Smooth muscle cell (in vitro differentiated cells): ENCODE data around the gene CSNK1A1L. TPM values are rescaled to one million over a fixed set of nuclear protein-coding genes. Genes with fewer than 3 reads are reported as not detected.

Source experiments
- DNase-seq: peaks from one replicate; lab custom pipeline; 2025; ENCODE audit not compliant: unreplicated experiment; lab: John Stamatoyannopoulos, UW
- H2AFZ ChIP-seq: fragments of 200-600 bp; sonication (generic); 2 replicates; pipeline ENCODE4 v1.6.0; 2016; ENCODE audit warnings: antibody characterized with exemption, low read depth, mild to moderate bottlenecking
- H3F3A ChIP-seq: fragments of 200-600 bp; sonication (generic); 2 replicates; pipeline ENCODE4 v1.6.0; 2017; ENCODE audit warnings: antibody characterized with exemption, low read depth
- H3K27ac ChIP-seq: fragments of 200-600 bp; sonication (generic); 2 replicates; pipeline ENCODE4 v1.5.1; 2016; ENCODE audit warnings: low read depth, mild to moderate bottlenecking
- H3K27me3 ChIP-seq: fragments of 200-600 bp; sonication (generic); 2 replicates; pipeline ENCODE4 v1.6.1; 2016; ENCODE audit warnings: low read depth, mild to moderate bottlenecking
- H3K36me3 ChIP-seq: fragments of 200-600 bp; sonication (generic); 2 replicates; pipeline ENCODE4 v1.5.1; 2016; ENCODE audit warnings: low read depth
- H3K4me1 ChIP-seq: fragments of 200-600 bp; sonication (generic); 2 replicates; pipeline ENCODE4 v1.5.1; 2016; ENCODE audit warnings: low read depth
- H3K4me2 ChIP-seq: fragments of 200-600 bp; sonication (generic); 2 replicates; pipeline ENCODE4 v1.6.0; 2016; ENCODE audit warnings: mild to moderate bottlenecking
- H3K4me3 ChIP-seq: fragments of 200-600 bp; sonication (generic); 2 replicates; pipeline ENCODE4 v1.5.1; 2016; ENCODE audit warnings: mild to moderate bottlenecking
- H3K79me2 ChIP-seq: fragments of 200-600 bp; sonication (generic); 2 replicates; pipeline ENCODE4 v1.6.0; 2016; ENCODE audit warnings: low read depth, mild to moderate bottlenecking
- H3K9ac ChIP-seq: fragments of 200-600 bp; sonication (generic); 2 replicates; pipeline ENCODE4 v1.6.0; 2016; ENCODE audit warnings: low read depth
- H3K9me3 ChIP-seq: fragments of 200-600 bp; sonication (generic); replicated peaks from 2 replicates; pipeline ENCODE4 v1.5.1; 2016; ENCODE audit warnings: low read depth
- H4K20me1 ChIP-seq: fragments of 200-600 bp; sonication (generic); 2 replicates; pipeline ENCODE4 v1.6.0; 2016; ENCODE audit warnings: low read depth
- WGBS: methylation state at CpG from one replicate; pipeline ENCODE4 v1.1.7; 2016; ENCODE audit warnings: low lambda C conversion rate; 5-methylcytosine and 5-hydroxymethylcytosine counted together
- polyA plus RNA-seq: library from polyadenylated mRNA; unstranded; fragments of >200 nt; fragmentation: Nextera tagmentation; extraction: Ambion mirVana; gene quantifications from 2 replicates; pipeline ENCODE4 v1.2.1, GENCODE V29; 2016
- total RNA-seq: library from RNA; depleted of rRNA; stranded (reverse); fragments of >200 nt; gene quantifications from 2 replicates; pipeline ENCODE4 v1.2.3, GENCODE V29; 2014
- TF ChIP-seq, protein P1 (sequence below): fragments of 200-600 bp; sonication (generic); IDR thresholded peaks from 2 replicates; pipeline ENCODE4 v1.5.1; 2017; ENCODE audit warnings: borderline replicate concordance, mild to moderate bottlenecking, antibody characterized with exemption; ENCODE audit not compliant: insufficient read depth, poor library complexity, severe bottlenecking

The CSNK1A1L gene
- total and polyA plus RNA-seq, 2 experiments from 2014 or later: not detected

DNA sequence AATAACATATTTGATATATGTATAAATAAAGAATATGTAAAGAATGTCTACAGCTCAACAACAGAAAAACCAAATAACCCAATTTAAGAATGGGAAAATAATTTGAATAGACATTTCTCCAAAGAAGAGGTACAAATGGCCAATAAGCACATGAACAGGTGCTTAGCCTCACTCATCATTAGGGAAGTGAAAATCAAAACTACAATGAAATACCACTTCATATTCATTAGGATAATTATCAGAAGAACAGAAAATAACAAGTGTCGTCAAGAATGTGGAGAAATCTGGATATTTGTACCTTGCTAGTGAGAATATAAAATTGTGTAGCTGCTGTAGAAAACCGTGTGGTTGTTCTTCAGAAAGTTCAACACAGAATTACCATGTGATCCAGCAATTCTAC lies 37.6 kb downstream of the CSNK1A1L start:
- no peak for DNase-seq
- 84% methylated on average over 2 of the region's 2 CpGs for WGBS
- no peak overlapping the region for H3K27ac ChIP-seq
- no peaks in the 10 kb centered on the region for H3K9me3 ChIP-seq
- no peaks in the 10 kb centered on the region for H3F3A ChIP-seq
- no peaks in the 10 kb centered on the region for H3K79me2 ChIP-seq
- TF ChIP-seq, protein P1, sequence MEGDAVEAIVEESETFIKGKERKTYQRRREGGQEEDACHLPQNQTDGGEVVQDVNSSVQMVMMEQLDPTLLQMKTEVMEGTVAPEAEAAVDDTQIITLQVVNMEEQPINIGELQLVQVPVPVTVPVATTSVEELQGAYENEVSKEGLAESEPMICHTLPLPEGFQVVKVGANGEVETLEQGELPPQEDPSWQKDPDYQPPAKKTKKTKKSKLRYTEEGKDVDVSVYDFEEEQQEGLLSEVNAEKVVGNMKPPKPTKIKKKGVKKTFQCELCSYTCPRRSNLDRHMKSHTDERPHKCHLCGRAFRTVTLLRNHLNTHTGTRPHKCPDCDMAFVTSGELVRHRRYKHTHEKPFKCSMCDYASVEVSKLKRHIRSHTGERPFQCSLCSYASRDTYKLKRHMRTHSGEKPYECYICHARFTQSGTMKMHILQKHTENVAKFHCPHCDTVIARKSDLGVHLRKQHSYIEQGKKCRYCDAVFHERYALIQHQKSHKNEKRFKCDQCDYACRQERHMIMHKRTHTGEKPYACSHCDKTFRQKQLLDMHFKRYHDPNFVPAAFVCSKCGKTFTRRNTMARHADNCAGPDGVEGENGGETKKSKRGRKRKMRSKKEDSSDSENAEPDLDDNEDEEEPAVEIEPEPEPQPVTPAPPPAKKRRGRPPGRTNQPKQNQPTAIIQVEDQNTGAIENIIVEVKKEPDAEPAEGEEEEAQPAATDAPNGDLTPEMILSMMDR: no peak
- H3K4me2 ChIP-seq: no peak overlapping the region
- H3K27me3 ChIP-seq: no peaks in the 10 kb centered on the region
- no peak overlapping the region for H2AFZ ChIP-seq
- no peak overlapping the region for H3K9ac ChIP-seq
- no peaks in the 10 kb centered on the region for H3K36me3 ChIP-seq
- H3K4me3 ChIP-seq: no peak overlapping the region
- H3K4me1 ChIP-seq: no peaks in the 10 kb centered on the region
- H4K20me1 ChIP-seq: no peaks in the 10 kb centered on the region

- H2AFZ ChIP-seq: no peak overlapping the region
- no peaks in the 10 kb centered on the region for H3K36me3 ChIP-seq
- H3K27me3 ChIP-seq: no peaks in the 10 kb centered on the region
- TF ChIP-seq, protein P1: no peak
- H3K4me1 ChIP-seq: no peaks in the 10 kb centered on the region
- no peaks in the 10 kb centered on the region for H3K79me2 ChIP-seq
- no peaks in the 10 kb centered on the region for H3F3A ChIP-seq
- H4K20me1 ChIP-seq: no peaks in the 10 kb centered on the region
- WGBS: 70% methylated on average over 6 of the region's 6 CpGs
- no peak overlapping the region for H3K9ac ChIP-seq
- H3K4me2 ChIP-seq: no peak overlapping the region
- no peaks in the 10 kb centered on the region for H3K9me3 ChIP-seq
- H3K27ac ChIP-seq: no peak overlapping the region
- DNase-seq: no peak
- no peak overlapping the region for H3K4me3 ChIP-seq
These were observed 39.5 kb downstream of the CSNK1A1L start for GRCh38 chr13:37065890-37066526.

DNA sequence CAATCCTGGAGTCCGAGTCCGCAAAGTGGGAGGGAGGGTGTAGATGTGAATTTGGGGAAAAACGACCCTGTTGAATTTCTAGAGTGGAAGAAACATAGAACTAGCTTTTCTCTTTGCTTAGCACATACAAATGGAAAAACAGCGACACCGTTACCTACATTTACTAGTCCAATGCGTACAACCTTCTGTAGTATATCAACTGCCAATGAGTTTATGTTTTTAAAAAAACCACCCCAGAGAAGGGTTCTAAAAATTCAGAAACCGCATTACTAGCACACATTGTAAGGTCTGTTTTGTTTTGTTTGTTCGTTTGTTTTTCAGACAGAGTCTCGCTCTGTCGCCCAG lies 45.6 kb downstream of the CSNK1A1L start:
- Histone ChIP-seq H3K9ac (peak overlapping the region; percentile 28), H2AFZ (peak overlapping the region; percentile 74), H3K9me3 (no peaks in the 10 kb centered on the region), H4K20me1 (no peaks in the 10 kb centered on the region), H3K4me1 (no peaks in the 10 kb centered on the region), H3K36me3 (no peaks in the 10 kb centered on the region), H3K27me3 (no peaks in the 10 kb centered on the region), H3K4me2 (peak overlapping the region; percentile 79), H3K79me2 (peaks cover 45% of the 10 kb centered on the region), H3F3A (no peaks in the 10 kb centered on the region), H3K27ac (no peak overlapping the region), H3K4me3 (peak overlapping the region; percentile 75)
- no peak for DNase-seq
- 27% methylated on average over 10 of the region's 10 CpGs for WGBS
- TF ChIP-seq, protein P1: no peak
